Liver (tissue), 3 donors: Measurements from ENCODE around the gene PCDH9.

ENCODE experiments used
- EGR1 ChIP-seq, 2 donors: IDR thresholded peaks; 2 replicates each; pipeline ENCODE4 v1.6.1; 2016 to 2018; ENCODE audit warnings: antibody characterized with exemption in 2 of 2, low read depth in 2 of 2
- FOXA1 ChIP-seq: IDR thresholded peaks from 2 replicates; pipeline ENCODE4 v1.6.1; 2016; ENCODE audit warnings: antibody characterized with exemption
- FOXA2 ChIP-seq: IDR thresholded peaks from 2 replicates; pipeline ENCODE4 v1.6.1; 2016; ENCODE audit warnings: antibody characterized with exemption
- GABPA ChIP-seq, 2 donors: IDR thresholded peaks in 1 of 2; conservative IDR thresholded peaks in 1 of 2; 2 replicates each; pipeline ENCODE4 v1.6.1; 2016; ENCODE audit warnings: antibody characterized with exemption in 2 of 2, mild to moderate bottlenecking in 1 of 2, moderate library complexity in 1 of 2
- HNF4A ChIP-seq, 2 donors: conservative IDR thresholded peaks; 2 replicates each; pipeline ENCODE4 v1.6.1; 2016; ENCODE audit warnings: antibody characterized with exemption in 2 of 2, mild to moderate bottlenecking in 2 of 2
- JUND ChIP-seq, 2 donors: IDR thresholded peaks; 2 replicates each; pipeline ENCODE4 v1.6.1; 2016; ENCODE audit warnings: antibody characterized with exemption in 2 of 2
- RAD21 ChIP-seq, 2 donors: IDR thresholded peaks; 2 replicates each; pipeline ENCODE4 v1.6.1; 2016; ENCODE audit warnings: antibody characterized with exemption in 2 of 2, mild to moderate bottlenecking in 2 of 2
- RXRA ChIP-seq, 2 donors: IDR thresholded peaks; 2 replicates each; pipeline ENCODE4 v1.6.1; 2017 to 2018; ENCODE audit warnings: antibody characterized with exemption in 2 of 2, mild to moderate bottlenecking in 1 of 2
- SP1 ChIP-seq: IDR thresholded peaks from 2 replicates; pipeline ENCODE4 v1.6.1; 2018; ENCODE audit warnings: antibody characterized with exemption, mild to moderate bottlenecking
- YY1 ChIP-seq: IDR thresholded peaks from 2 replicates; pipeline ENCODE4 v1.6.1; 2016; ENCODE audit warnings: antibody characterized with exemption, mild to moderate bottlenecking
- TF ChIP-seq, protein P1 (sequence below): fragments of 150-350 bp; IDR thresholded peaks from 2 replicates; pipeline ENCODE4 v1.5.1; 2017; ENCODE audit warnings: improper control_type of control experiment, low read depth, low read length; ENCODE audit not compliant: missing input control
- TF ChIP-seq, protein P2 (sequence below): IDR thresholded peaks from 2 replicates; pipeline ENCODE4 v1.6.1; 2016; ENCODE audit warnings: antibody characterized with exemption, mild to moderate bottlenecking
- TF ChIP-seq, protein P3 (sequence below): IDR thresholded peaks from 2 replicates; pipeline ENCODE4 v1.6.1; 2016; ENCODE audit warnings: antibody characterized with exemption
- TF ChIP-seq, protein P4 (sequence below): IDR thresholded peaks from 2 replicates; pipeline ENCODE4 v1.6.1; 2016; ENCODE audit warnings: antibody characterized with exemption
- donor health status: healthy.
- donor health status: healthy.

DNA sequence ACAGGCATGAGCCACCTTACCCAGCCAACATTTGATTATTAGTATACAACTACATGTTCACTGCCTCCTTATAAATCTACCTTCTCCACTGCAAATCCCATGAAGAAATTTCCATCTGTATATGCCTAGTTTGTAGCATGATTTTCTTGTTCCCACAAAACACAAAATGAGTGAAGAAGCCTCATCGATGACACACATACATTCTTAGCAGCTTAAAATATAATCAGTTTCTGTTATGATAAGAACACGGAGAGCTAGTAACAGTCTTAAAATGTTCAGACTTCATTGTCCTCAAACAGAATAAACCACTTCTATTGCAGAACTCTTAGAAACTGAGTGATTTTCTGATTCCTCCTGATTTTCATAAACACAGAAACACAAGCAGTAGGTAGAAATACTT lies 740.5 kb downstream of the PCDH9 start:
- TF ChIP-seq FOXA1 (no peak), FOXA2 (no peak), SP1 (no peak), RAD21 (IDR thresholded peaks at IDR 0.05) (no peak), JUND (IDR thresholded peaks at IDR 0.05) (no peak), EGR1 (IDR thresholded peaks at IDR 0.05; ENCODE audit: low read depth in 2 of 2) (no peak), YY1 (no peak), RXRA (IDR thresholded peaks at IDR 0.05) (no peak), GABPA (IDR thresholded peaks at IDR 0.05 in 1 of 2, conservative IDR thresholded peaks at IDR 0.05 in 1 of 2) (no peak), HNF4A (conservative IDR thresholded peaks at IDR 0.05) (no peak)
- TF ChIP-seq, protein P1, sequence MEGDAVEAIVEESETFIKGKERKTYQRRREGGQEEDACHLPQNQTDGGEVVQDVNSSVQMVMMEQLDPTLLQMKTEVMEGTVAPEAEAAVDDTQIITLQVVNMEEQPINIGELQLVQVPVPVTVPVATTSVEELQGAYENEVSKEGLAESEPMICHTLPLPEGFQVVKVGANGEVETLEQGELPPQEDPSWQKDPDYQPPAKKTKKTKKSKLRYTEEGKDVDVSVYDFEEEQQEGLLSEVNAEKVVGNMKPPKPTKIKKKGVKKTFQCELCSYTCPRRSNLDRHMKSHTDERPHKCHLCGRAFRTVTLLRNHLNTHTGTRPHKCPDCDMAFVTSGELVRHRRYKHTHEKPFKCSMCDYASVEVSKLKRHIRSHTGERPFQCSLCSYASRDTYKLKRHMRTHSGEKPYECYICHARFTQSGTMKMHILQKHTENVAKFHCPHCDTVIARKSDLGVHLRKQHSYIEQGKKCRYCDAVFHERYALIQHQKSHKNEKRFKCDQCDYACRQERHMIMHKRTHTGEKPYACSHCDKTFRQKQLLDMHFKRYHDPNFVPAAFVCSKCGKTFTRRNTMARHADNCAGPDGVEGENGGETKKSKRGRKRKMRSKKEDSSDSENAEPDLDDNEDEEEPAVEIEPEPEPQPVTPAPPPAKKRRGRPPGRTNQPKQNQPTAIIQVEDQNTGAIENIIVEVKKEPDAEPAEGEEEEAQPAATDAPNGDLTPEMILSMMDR: no peak
- TF ChIP-seq, protein P2, sequence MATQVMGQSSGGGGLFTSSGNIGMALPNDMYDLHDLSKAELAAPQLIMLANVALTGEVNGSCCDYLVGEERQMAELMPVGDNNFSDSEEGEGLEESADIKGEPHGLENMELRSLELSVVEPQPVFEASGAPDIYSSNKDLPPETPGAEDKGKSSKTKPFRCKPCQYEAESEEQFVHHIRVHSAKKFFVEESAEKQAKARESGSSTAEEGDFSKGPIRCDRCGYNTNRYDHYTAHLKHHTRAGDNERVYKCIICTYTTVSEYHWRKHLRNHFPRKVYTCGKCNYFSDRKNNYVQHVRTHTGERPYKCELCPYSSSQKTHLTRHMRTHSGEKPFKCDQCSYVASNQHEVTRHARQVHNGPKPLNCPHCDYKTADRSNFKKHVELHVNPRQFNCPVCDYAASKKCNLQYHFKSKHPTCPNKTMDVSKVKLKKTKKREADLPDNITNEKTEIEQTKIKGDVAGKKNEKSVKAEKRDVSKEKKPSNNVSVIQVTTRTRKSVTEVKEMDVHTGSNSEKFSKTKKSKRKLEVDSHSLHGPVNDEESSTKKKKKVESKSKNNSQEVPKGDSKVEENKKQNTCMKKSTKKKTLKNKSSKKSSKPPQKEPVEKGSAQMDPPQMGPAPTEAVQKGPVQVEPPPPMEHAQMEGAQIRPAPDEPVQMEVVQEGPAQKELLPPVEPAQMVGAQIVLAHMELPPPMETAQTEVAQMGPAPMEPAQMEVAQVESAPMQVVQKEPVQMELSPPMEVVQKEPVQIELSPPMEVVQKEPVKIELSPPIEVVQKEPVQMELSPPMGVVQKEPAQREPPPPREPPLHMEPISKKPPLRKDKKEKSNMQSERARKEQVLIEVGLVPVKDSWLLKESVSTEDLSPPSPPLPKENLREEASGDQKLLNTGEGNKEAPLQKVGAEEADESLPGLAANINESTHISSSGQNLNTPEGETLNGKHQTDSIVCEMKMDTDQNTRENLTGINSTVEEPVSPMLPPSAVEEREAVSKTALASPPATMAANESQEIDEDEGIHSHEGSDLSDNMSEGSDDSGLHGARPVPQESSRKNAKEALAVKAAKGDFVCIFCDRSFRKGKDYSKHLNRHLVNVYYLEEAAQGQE: no peak
- TF ChIP-seq, protein P3, sequence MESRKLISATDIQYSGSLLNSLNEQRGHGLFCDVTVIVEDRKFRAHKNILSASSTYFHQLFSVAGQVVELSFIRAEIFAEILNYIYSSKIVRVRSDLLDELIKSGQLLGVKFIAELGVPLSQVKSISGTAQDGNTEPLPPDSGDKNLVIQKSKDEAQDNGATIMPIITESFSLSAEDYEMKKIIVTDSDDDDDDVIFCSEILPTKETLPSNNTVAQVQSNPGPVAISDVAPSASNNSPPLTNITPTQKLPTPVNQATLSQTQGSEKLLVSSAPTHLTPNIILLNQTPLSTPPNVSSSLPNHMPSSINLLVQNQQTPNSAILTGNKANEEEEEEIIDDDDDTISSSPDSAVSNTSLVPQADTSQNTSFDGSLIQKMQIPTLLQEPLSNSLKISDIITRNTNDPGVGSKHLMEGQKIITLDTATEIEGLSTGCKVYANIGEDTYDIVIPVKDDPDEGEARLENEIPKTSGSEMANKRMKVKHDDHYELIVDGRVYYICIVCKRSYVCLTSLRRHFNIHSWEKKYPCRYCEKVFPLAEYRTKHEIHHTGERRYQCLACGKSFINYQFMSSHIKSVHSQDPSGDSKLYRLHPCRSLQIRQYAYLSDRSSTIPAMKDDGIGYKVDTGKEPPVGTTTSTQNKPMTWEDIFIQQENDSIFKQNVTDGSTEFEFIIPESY: no peak
- TF ChIP-seq, protein P4, sequence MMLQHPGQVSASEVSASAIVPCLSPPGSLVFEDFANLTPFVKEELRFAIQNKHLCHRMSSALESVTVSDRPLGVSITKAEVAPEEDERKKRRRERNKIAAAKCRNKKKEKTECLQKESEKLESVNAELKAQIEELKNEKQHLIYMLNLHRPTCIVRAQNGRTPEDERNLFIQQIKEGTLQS: no peak
